Measurements from ENCODE around the gene ZWILCH.
A peak's percentile ranks its signal among the peaks of the same experiment; 100 is the strongest.
"Not testable (repeated sequence)": the region's sequence is repeated elsewhere in the genome, so short reads cannot be mapped to it uniquely, and the experiment has no call there.

ZWILCH gene

GRCh38 chr15:66504563-66505429 lies at the start of gene ZWILCH, which contains the start of gene RPL4:
TSS of gene ZWILCH (plus strand) at chr15:66505326. CDS start at chr15:66505339, 13 bp downstream.
TSS of gene RPL4 (minus strand) at chr15:66504855. CDS start at chr15:66504790, 65 bp downstream.
- Mint-ChIP-seq H3K27me3 (no peaks in the 10 kb centered on the region), H3K27ac (peak within 1 kb of the TSS; percentile 99), H3K36me3 (ENCODE audit: low read depth) (peaks cover 68% of the 10 kb centered on the region), H3K4me3 (peak within 1 kb of the TSS; percentile 93), H3K9me3 (no peaks in the 10 kb centered on the region), H3K4me1 (ENCODE audit: low read depth) (peaks cover 61% of the 10 kb centered on the region)

- Mint-ChIP-seq H3K36me3 (ENCODE audit: low read depth) (peaks cover 50% of the 10 kb centered on the region), H3K4me3 (no peak overlapping the region), H3K4me1 (ENCODE audit: low read depth) (peaks cover 11% of the 10 kb centered on the region), H3K27ac (no peak overlapping the region), H3K27me3 (no peaks in the 10 kb centered on the region), H3K9me3 (no peaks in the 10 kb centered on the region)
These were observed 48.9 kb upstream of the ZWILCH start for GRCh38 chr15:66456211-66456610.

GRCh38 chr15:66459818-66460615 lies 45.1 kb upstream of the ZWILCH start:
- Mint-ChIP-seq H3K27ac (no peak overlapping the region), H3K36me3 (ENCODE audit: low read depth) (peaks cover 46% of the 10 kb centered on the region), H3K4me3 (no peak overlapping the region)

GRCh38 chr15:66461294-66461693 lies 43.8 kb upstream of the ZWILCH start:
- not testable (repeated sequence) for H3K4me1 Mint-ChIP-seq (ENCODE audit: low read depth); H3K27me3 Mint-ChIP-seq; H3K4me3 Mint-ChIP-seq; H3K27ac Mint-ChIP-seq; H3K9me3 Mint-ChIP-seq
- peaks cover 46% of the 10 kb centered on the region for H3K36me3 Mint-ChIP-seq (ENCODE audit: low read depth)

More at GRCh38 chr15:66459818-66460615, 45.1 kb upstream of the ZWILCH start:
- H3K27me3 Mint-ChIP-seq = no peaks in the 10 kb centered on the region
- no peaks in the 10 kb centered on the region for H3K9me3 Mint-ChIP-seq
- peaks cover 11% of the 10 kb centered on the region for H3K4me1 Mint-ChIP-seq (ENCODE audit: low read depth)

- peaks cover 4% of the 10 kb centered on the region for H3K4me1 Mint-ChIP-seq (ENCODE audit: low read depth)
- no peaks in the 10 kb centered on the region for H3K9me3 Mint-ChIP-seq
- peaks cover 50% of the 10 kb centered on the region for H3K36me3 Mint-ChIP-seq (ENCODE audit: low read depth)
- no peak overlapping the region for H3K27ac Mint-ChIP-seq
- no peak overlapping the region for H3K4me3 Mint-ChIP-seq
- H3K27me3 Mint-ChIP-seq = no peaks in the 10 kb centered on the region
These were observed 43.2 kb upstream of the ZWILCH start for GRCh38 chr15:66461917-66462316.

- H3K27ac Mint-ChIP-seq = no peak overlapping the region
- no peaks in the 10 kb centered on the region for H3K9me3 Mint-ChIP-seq
- peaks cover 4% of the 10 kb centered on the region for H3K4me1 Mint-ChIP-seq (ENCODE audit: low read depth)
- no peak overlapping the region for H3K4me3 Mint-ChIP-seq
- H3K27me3 Mint-ChIP-seq = no peaks in the 10 kb centered on the region
- H3K36me3 Mint-ChIP-seq (ENCODE audit: low read depth) = peaks cover 56% of the 10 kb centered on the region
These were observed 42.5 kb upstream of the ZWILCH start for GRCh38 chr15:66462627-66463026.

- not testable (repeated sequence) for H3K4me3 Mint-ChIP-seq; H3K27ac Mint-ChIP-seq; H3K9me3 Mint-ChIP-seq; H3K27me3 Mint-ChIP-seq; H3K4me1 Mint-ChIP-seq (ENCODE audit: low read depth)
- peaks cover 48% of the 10 kb centered on the region for H3K36me3 Mint-ChIP-seq (ENCODE audit: low read depth)
These were observed 39.8 kb upstream of the ZWILCH start for GRCh38 chr15:66465294-66465693.

- H3K27ac Mint-ChIP-seq, H3K27me3 Mint-ChIP-seq, H3K4me3 Mint-ChIP-seq, H3K9me3 Mint-ChIP-seq: not testable (repeated sequence)
- H3K4me1 Mint-ChIP-seq (ENCODE audit: low read depth) = peaks cover 25% of the 10 kb centered on the region
- H3K36me3 Mint-ChIP-seq (ENCODE audit: low read depth) = peaks cover 42% of the 10 kb centered on the region
These were observed 37.7 kb upstream of the ZWILCH start for GRCh38 chr15:66467162-66468040.

GRCh38 chr15:66470825-66471224 lies 34.3 kb upstream of the ZWILCH start:
- Mint-ChIP-seq H3K36me3 (ENCODE audit: low read depth) (peaks cover 34% of the 10 kb centered on the region), H3K4me1 (ENCODE audit: low read depth) (peaks cover 38% of the 10 kb centered on the region)
- H3K9me3 Mint-ChIP-seq, H3K27me3 Mint-ChIP-seq, H3K27ac Mint-ChIP-seq, H3K4me3 Mint-ChIP-seq: not testable (repeated sequence)

- Mint-ChIP-seq H3K9me3 (no peaks in the 10 kb centered on the region), H3K27ac (peak overlapping the region; percentile 29), H3K27me3 (no peaks in the 10 kb centered on the region), H3K4me3 (peak overlapping the region; percentile 0), H3K36me3 (ENCODE audit: low read depth) (peaks cover 20% of the 10 kb centered on the region), H3K4me1 (ENCODE audit: low read depth) (peaks cover 49% of the 10 kb centered on the region)
These were observed 32.7 kb upstream of the ZWILCH start for GRCh38 chr15:66472176-66472999.

- peaks cover 15% of the 10 kb centered on the region for H3K36me3 Mint-ChIP-seq (ENCODE audit: low read depth)
- no peak overlapping the region for H3K4me3 Mint-ChIP-seq
- H3K27ac Mint-ChIP-seq = peak overlapping the region; percentile 0
- H3K4me1 Mint-ChIP-seq (ENCODE audit: low read depth) = peaks cover 49% of the 10 kb centered on the region
- no peaks in the 10 kb centered on the region for H3K9me3 Mint-ChIP-seq
- no peaks in the 10 kb centered on the region for H3K27me3 Mint-ChIP-seq
These were observed 31.0 kb upstream of the ZWILCH start for GRCh38 chr15:66474135-66474534.

- Mint-ChIP-seq H3K27me3 (no peaks in the 10 kb centered on the region), H3K27ac (no peak overlapping the region), H3K9me3 (no peaks in the 10 kb centered on the region), H3K36me3 (ENCODE audit: low read depth) (peaks cover 20% of the 10 kb centered on the region), H3K4me3 (no peak overlapping the region), H3K4me1 (ENCODE audit: low read depth) (peaks cover 49% of the 10 kb centered on the region)
These were observed 30.2 kb upstream of the ZWILCH start for GRCh38 chr15:66474963-66475362.

- H3K27me3 Mint-ChIP-seq = no peaks in the 10 kb centered on the region
- peak overlapping the region; percentile 57 for H3K27ac Mint-ChIP-seq
- H3K4me1 Mint-ChIP-seq (ENCODE audit: low read depth) = peaks cover 38% of the 10 kb centered on the region
- no peak overlapping the region for H3K4me3 Mint-ChIP-seq
- no peaks in the 10 kb centered on the region for H3K9me3 Mint-ChIP-seq
- peaks cover 31% of the 10 kb centered on the region for H3K36me3 Mint-ChIP-seq (ENCODE audit: low read depth)
These were observed 28.6 kb upstream of the ZWILCH start for GRCh38 chr15:66476535-66476934.

GRCh38 chr15:66477011-66477410 lies 28.1 kb upstream of the ZWILCH start:
- Mint-ChIP-seq H3K36me3 (ENCODE audit: low read depth) (peaks cover 35% of the 10 kb centered on the region), H3K4me3 (no peak overlapping the region), H3K27ac (peak overlapping the region; percentile 57), H3K4me1 (ENCODE audit: low read depth) (peaks cover 33% of the 10 kb centered on the region), H3K27me3 (no peaks in the 10 kb centered on the region), H3K9me3 (no peaks in the 10 kb centered on the region)

Data from stimulated activated naive CD8-positive, alpha-beta T cell treated with anti-CD3 and anti-CD28 coated beads, Interleukin-15, Interleukin-2, amounts not matched to agents 100 ng/mL and 50 ng/mL, for 24 hours (primary cell).